ENCODE results near the gene HS3ST4.

Gene HS3ST4

GRCh38 chr16:26178298-26178697, 486.5 kb downstream of the HS3ST4 start:
- DNase-seq = no peak

DNA sequence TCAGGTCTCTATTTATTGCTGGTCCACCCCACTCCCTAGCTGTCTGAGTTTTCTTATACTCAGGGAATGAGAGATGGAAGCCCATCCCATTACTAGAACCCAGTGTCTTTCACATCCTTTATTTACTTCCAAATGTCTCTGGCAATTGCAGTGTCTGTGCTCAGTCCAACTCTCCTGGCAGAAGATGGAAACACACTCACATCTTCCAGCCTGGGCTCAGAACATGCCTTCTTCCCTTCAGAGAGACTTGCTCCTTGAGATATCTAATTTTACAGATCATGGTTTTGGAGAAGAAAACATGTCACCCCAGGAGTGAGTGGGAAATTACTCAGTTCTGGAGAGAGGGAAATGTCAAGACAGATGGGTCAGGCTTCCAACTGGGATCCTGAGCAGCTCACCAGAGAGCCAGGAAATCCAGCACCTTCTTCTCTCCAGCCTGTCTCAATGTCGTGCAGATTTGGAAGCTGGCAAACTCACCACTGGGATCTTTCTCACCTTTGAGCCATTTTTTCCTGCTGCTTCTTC, 494.4 kb downstream of the HS3ST4 start:
- no peak for DNase-seq
